HepG2 (cell line): Measurements from ENCODE around the gene ST6GALNAC2. TPM values are rescaled to one million over a fixed set of nuclear protein-coding genes. Genes with fewer than 3 reads are reported as not detected.

Experiments used
- CHCHD3 ChIP-seq: sonication (generic); formaldehyde crosslinking; IDR thresholded peaks from 2 replicates; pipeline ENCODE4 v1.8.0; 2022; ENCODE audit warnings: mild to moderate bottlenecking, missing genetic modification reagents, moderate library complexity
- ELK4 ChIP-seq: sonication (generic); formaldehyde crosslinking; IDR thresholded peaks from 2 replicates; pipeline ENCODE4 v1.9.0; 2021; ENCODE audit warnings: missing genetic modification reagents, borderline replicate concordance
- FOXC1 ChIP-seq: sonication (generic); formaldehyde crosslinking; IDR thresholded peaks from 2 replicates; pipeline ENCODE4 v1.8.0; 2022; ENCODE audit warnings: mild to moderate bottlenecking, missing genetic modification reagents, borderline replicate concordance
- GFI1 ChIP-seq: sonication (generic); formaldehyde crosslinking; IDR thresholded peaks from 2 replicates; pipeline ENCODE4 v1.5.0; 2020; ENCODE audit warnings: missing genetic modification reagents, mild to moderate bottlenecking, borderline replicate concordance
- IRF9 ChIP-seq: sonication (generic); formaldehyde crosslinking; IDR thresholded peaks from 2 replicates; pipeline ENCODE4 v1.8.0; 2022; ENCODE audit warnings: missing genetic modification reagents, mild to moderate bottlenecking, borderline replicate concordance
- KDM3A ChIP-seq: IDR thresholded peaks from 2 replicates; pipeline ENCODE4 v1.6.1; 2018; ENCODE audit warnings: low read depth, missing compliant biosample characterization
- MEF2D ChIP-seq: sonication (generic); formaldehyde crosslinking; IDR thresholded peaks from 2 replicates; pipeline ENCODE4 v1.5.1; 2020; ENCODE audit warnings: mild to moderate bottlenecking, missing genetic modification reagents
- MTA1 ChIP-seq: sonication (generic); formaldehyde crosslinking; IDR thresholded peaks from 2 replicates; pipeline ENCODE4 v1.4.0; 2020; ENCODE audit warnings: missing genetic modification reagents, mild to moderate bottlenecking, borderline replicate concordance
- NFKB2 ChIP-seq: sonication (generic); formaldehyde crosslinking; IDR thresholded peaks from 2 replicates; pipeline ENCODE4 v1.4.0; 2020; ENCODE audit warnings: missing genetic modification reagents, borderline replicate concordance
- NPAS2 ChIP-seq: sonication (generic); formaldehyde crosslinking; IDR thresholded peaks from 2 replicates; pipeline ENCODE4 v1.8.0; 2022; ENCODE audit warnings: mild to moderate bottlenecking, missing genetic modification reagents, borderline replicate concordance
- PAX8 ChIP-seq: sonication (generic); formaldehyde crosslinking; IDR thresholded peaks from 2 replicates; pipeline ENCODE4 v1.8.0; 2022; ENCODE audit warnings: mild to moderate bottlenecking, missing genetic modification reagents, borderline replicate concordance
- POGK ChIP-seq: sonication (generic); formaldehyde crosslinking; conservative IDR thresholded peaks from 2 replicates; pipeline ENCODE4 v1.8.0; 2022; ENCODE audit warnings: mild to moderate bottlenecking, moderate library complexity, missing genetic modification reagents
- ZBTB7A ChIP-seq: sonication (generic); formaldehyde crosslinking; IDR thresholded peaks from 2 replicates; pipeline ENCODE4 v1.8.0; 2022; ENCODE audit warnings: mild to moderate bottlenecking, missing genetic modification reagents
- ZNF30 ChIP-seq: sonication (generic); formaldehyde crosslinking; IDR thresholded peaks from 2 replicates; pipeline ENCODE4 v1.5.0; 2020; ENCODE audit warnings: mild to moderate bottlenecking, missing genetic modification reagents
- ZNF512B ChIP-seq: sonication (generic); formaldehyde crosslinking; IDR thresholded peaks from 2 replicates; pipeline ENCODE4 v1.5.1; 2020; ENCODE audit warnings: missing genetic modification reagents, mild to moderate bottlenecking, borderline replicate concordance
- polyA plus RNA-seq, 8 experiments: library from polyadenylated mRNA; depleted of rRNA in 3 of 8; stranded (reverse) in 7 of 8; unstranded in 1 of 8; fragments of >200 nt; fragmentation: Illumina TruSeq in 4 of 8; extraction: Trizol in 4 of 8; gene quantifications; 2 replicates each; pipeline versions ENCODE4 v1.2.1 to v1.2.3, GENCODE V29; 2011 to 2016; ENCODE audit warnings: low read depth in 4 of 8, missing spikeins in 1 of 8, mixed read lengths in 1 of 8; ENCODE audit not compliant: insufficient read depth in 1 of 8
- total RNA-seq, 5 experiments: library from RNA; depleted of rRNA; stranded (reverse); fragments of >200 nt; fragmentation: Illumina TruSeq; extraction: Trizol; gene quantifications; 2 replicates each; pipeline ENCODE4 v1.2.3, GENCODE V29; 2016; ENCODE audit warnings: low read depth in 1 of 5
- TF ChIP-seq, protein P1 (sequence below): IDR thresholded peaks from 2 replicates; pipeline ENCODE4 v1.6.1; 2018; ENCODE audit warnings: missing genetic modification reagents, mild to moderate bottlenecking, missing compliant biosample characterization
- TF ChIP-seq, protein P2 (sequence below): sonication (generic); formaldehyde crosslinking; IDR thresholded peaks from 2 replicates; pipeline ENCODE4 v1.4.0; 2020; ENCODE audit warnings: mild to moderate bottlenecking, missing genetic modification reagents

The ST6GALNAC2 gene
- total and polyA plus RNA-seq, 2 of the 13 experiments (the other 11 are each of a cell fraction or from before 2014, with no cell fraction given): 0.12 to 0.49 TPM

- TF ChIP-seq IRF9 (CRISPR knock-in tag) (0 out of 2 replicates have a peak, but pooled peaks have one; percentile 59), GFI1 (CRISPR knock-in tag) (no peak), KDM3A (CRISPR knock-in tag) (0 out of 2 replicates have a peak, but pooled peaks have one; percentile 38), NFKB2 (no peak; the same call in 1 of the 2 replicates), MTA1 (CRISPR knock-in tag) (peak; percentile 7; the same call in 1 of the 2 replicates), ELK4 (CRISPR knock-in tag) (no peak), POGK (CRISPR knock-in tag) (peak; percentile 62; the same call in 1 of the 2 replicates), NPAS2 (CRISPR knock-in tag) (no peak), ZNF512B (CRISPR knock-in tag) (0 out of 2 replicates have a peak, but pooled peaks have one; percentile 50), MEF2D (CRISPR knock-in tag) (peak; percentile 39; the same call in 1 of the 2 replicates), CHCHD3 (CRISPR knock-in tag) (0 out of 2 replicates have a peak, but pooled peaks have one; percentile 53), FOXC1 (CRISPR knock-in tag) (peak; percentile 53; the same call in 1 of the 2 replicates), PAX8 (CRISPR knock-in tag) (no peak), ZNF30 (CRISPR knock-in tag) (peak; percentile 56; the same call in 1 of the 2 replicates), ZBTB7A (CRISPR knock-in tag) (0 out of 2 replicates have a peak, but pooled peaks have one; percentile 55)
- TF ChIP-seq, protein P1, sequence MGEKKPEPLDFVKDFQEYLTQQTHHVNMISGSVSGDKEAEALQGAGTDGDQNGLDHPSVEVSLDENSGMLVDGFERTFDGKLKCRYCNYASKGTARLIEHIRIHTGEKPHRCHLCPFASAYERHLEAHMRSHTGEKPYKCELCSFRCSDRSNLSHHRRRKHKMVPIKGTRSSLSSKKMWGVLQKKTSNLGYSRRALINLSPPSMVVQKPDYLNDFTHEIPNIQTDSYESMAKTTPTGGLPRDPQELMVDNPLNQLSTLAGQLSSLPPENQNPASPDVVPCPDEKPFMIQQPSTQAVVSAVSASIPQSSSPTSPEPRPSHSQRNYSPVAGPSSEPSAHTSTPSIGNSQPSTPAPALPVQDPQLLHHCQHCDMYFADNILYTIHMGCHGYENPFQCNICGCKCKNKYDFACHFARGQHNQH: no peak
- TF ChIP-seq, protein P2, sequence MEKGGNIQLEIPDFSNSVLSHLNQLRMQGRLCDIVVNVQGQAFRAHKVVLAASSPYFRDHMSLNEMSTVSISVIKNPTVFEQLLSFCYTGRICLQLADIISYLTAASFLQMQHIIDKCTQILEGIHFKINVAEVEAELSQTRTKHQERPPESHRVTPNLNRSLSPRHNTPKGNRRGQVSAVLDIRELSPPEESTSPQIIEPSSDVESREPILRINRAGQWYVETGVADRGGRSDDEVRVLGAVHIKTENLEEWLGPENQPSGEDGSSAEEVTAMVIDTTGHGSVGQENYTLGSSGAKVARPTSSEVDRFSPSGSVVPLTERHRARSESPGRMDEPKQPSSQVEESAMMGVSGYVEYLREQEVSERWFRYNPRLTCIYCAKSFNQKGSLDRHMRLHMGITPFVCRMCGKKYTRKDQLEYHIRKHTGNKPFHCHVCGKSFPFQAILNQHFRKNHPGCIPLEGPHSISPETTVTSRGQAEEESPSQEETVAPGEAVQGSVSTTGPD (CRISPR knock-in tag): no peak
These were observed 519 bp downstream of the ST6GALNAC2 start (continued) for GRCh38 chr17:76585033-76585648.
